Mucosa of stomach (tissue), 1 donor: Measurements from ENCODE around the gene SLC17A2.
"Not testable (repeated sequence)": the region's sequence is repeated elsewhere in the genome, so short reads cannot be mapped to it uniquely, and the experiment has no call there.

Experiments used
- H3K27me3 ChIP-seq: one replicate; pipeline ENCODE4 v1.7.0; 2013; ENCODE audit warnings: mild to moderate bottlenecking, low read length; ENCODE audit not compliant: control insufficient read depth, insufficient read depth
- H3K36me3 ChIP-seq: one replicate; pipeline ENCODE4 v1.7.0; 2013; ENCODE audit warnings: low read length; ENCODE audit not compliant: control insufficient read depth, insufficient read depth
- H3K4me1 ChIP-seq: one replicate; pipeline ENCODE4 v1.7.0; 2013; ENCODE audit warnings: mild to moderate bottlenecking, low read length; ENCODE audit not compliant: control insufficient read depth, insufficient read depth
- H3K4me3 ChIP-seq: one replicate; pipeline ENCODE4 v1.7.0; 2013; ENCODE audit warnings: low read length
- H3K9ac ChIP-seq: one replicate; pipeline ENCODE4 v1.7.0; 2013; ENCODE audit warnings: mild to moderate bottlenecking, low read length, moderate library complexity
- H3K9me3 ChIP-seq: one replicate; pipeline ENCODE4 v1.7.0; 2013; ENCODE audit warnings: mild to moderate bottlenecking, low read length, moderate library complexity; ENCODE audit not compliant: control insufficient read depth
- donor health status: Pancreatic carcinoma.

The SLC17A2 gene

GRCh38 chr6:25929785-25930184 is 706 bp downstream of the SLC17A2 start:
- H3K36me3 ChIP-seq, H3K4me1 ChIP-seq, H3K9me3 ChIP-seq, H3K9ac ChIP-seq, H3K4me3 ChIP-seq: not testable (repeated sequence)
- H3K27me3 ChIP-seq = peaks cover 32% of the 10 kb centered on the region

- Histone ChIP-seq H3K4me3 (no peak overlapping the region), H3K4me1 (no peaks in the 10 kb centered on the region), H3K27me3 (peaks cover 29% of the 10 kb centered on the region), H3K36me3 (no peaks in the 10 kb centered on the region), H3K9me3 (no peaks in the 10 kb centered on the region), H3K9ac (no peak overlapping the region)
These were observed 1.7 kb downstream of the SLC17A2 start for GRCh38 chr6:25928562-25929324.

GRCh38 chr6:25927756-25928216 is 2.7 kb downstream of the SLC17A2 start:
- no peaks in the 10 kb centered on the region for H3K36me3 ChIP-seq

GRCh38 chr6:25927178-25927577 is 3.3 kb downstream of the SLC17A2 start:
- no peak overlapping the region for H3K9ac ChIP-seq
- peaks cover 24% of the 10 kb centered on the region for H3K27me3 ChIP-seq
- no peaks in the 10 kb centered on the region for H3K9me3 ChIP-seq
- no peaks in the 10 kb centered on the region for H3K36me3 ChIP-seq
- H3K4me3 ChIP-seq = no peak overlapping the region
- no peaks in the 10 kb centered on the region for H3K4me1 ChIP-seq

More at GRCh38 chr6:25927756-25928216, 2.7 kb downstream of the SLC17A2 start:
- Histone ChIP-seq H3K9ac (no peak overlapping the region), H3K4me1 (no peaks in the 10 kb centered on the region), H3K27me3 (peaks cover 27% of the 10 kb centered on the region), H3K4me3 (no peak overlapping the region), H3K9me3 (no peaks in the 10 kb centered on the region)

GRCh38 chr6:25925876-25926275 is 4.6 kb downstream of the SLC17A2 start:
- H3K4me1 ChIP-seq = no peaks in the 10 kb centered on the region
- H3K27me3 ChIP-seq = peaks cover 24% of the 10 kb centered on the region
- no peaks in the 10 kb centered on the region for H3K9me3 ChIP-seq
- H3K9ac ChIP-seq = no peak overlapping the region
- no peaks in the 10 kb centered on the region for H3K36me3 ChIP-seq
- H3K4me3 ChIP-seq = no peak overlapping the region

GRCh38 chr6:25922301-25922700 is 8.2 kb downstream of the SLC17A2 start:
- Histone ChIP-seq H3K4me1 (no peaks in the 10 kb centered on the region), H3K4me3 (no peak overlapping the region), H3K9me3 (no peaks in the 10 kb centered on the region), H3K9ac (no peak overlapping the region), H3K36me3 (no peaks in the 10 kb centered on the region), H3K27me3 (peaks cover 7% of the 10 kb centered on the region)

GRCh38 chr6:25921525-25922203 is 8.8 kb downstream of the SLC17A2 start:
- Histone ChIP-seq H3K36me3 (no peaks in the 10 kb centered on the region), H3K4me3 (no peak overlapping the region), H3K9me3 (no peaks in the 10 kb centered on the region), H3K9ac (no peak overlapping the region), H3K4me1 (no peaks in the 10 kb centered on the region), H3K27me3 (peaks cover 7% of the 10 kb centered on the region)

GRCh38 chr6:25919657-25920056 is 10.8 kb downstream of the SLC17A2 start:
- Histone ChIP-seq H3K9me3 (no peaks in the 10 kb centered on the region), H3K4me1 (no peaks in the 10 kb centered on the region), H3K27me3 (peaks cover 3% of the 10 kb centered on the region), H3K4me3 (no peak overlapping the region), H3K9ac (no peak overlapping the region), H3K36me3 (no peaks in the 10 kb centered on the region)

GRCh38 chr6:25918083-25918683 is 12.3 kb downstream of the SLC17A2 start:
- no peaks in the 10 kb centered on the region for H3K36me3 ChIP-seq
- no peak overlapping the region for H3K9ac ChIP-seq

GRCh38 chr6:25916789-25917490 is 13.6 kb downstream of the SLC17A2 start:
- Histone ChIP-seq H3K9me3 (no peaks in the 10 kb centered on the region), H3K36me3 (no peaks in the 10 kb centered on the region), H3K4me3 (no peak overlapping the region)

More at GRCh38 chr6:25918083-25918683, 12.3 kb downstream of the SLC17A2 start:
- no peak overlapping the region for H3K4me3 ChIP-seq
- H3K4me1 ChIP-seq = no peaks in the 10 kb centered on the region
- no peaks in the 10 kb centered on the region for H3K27me3 ChIP-seq
- no peaks in the 10 kb centered on the region for H3K9me3 ChIP-seq

GRCh38 chr6:25916330-25916729 is 14.2 kb downstream of the SLC17A2 start:
- Histone ChIP-seq H3K9me3 (no peaks in the 10 kb centered on the region), H3K4me3 (no peak overlapping the region), H3K4me1 (no peaks in the 10 kb centered on the region), H3K36me3 (no peaks in the 10 kb centered on the region), H3K9ac (no peak overlapping the region), H3K27me3 (no peaks in the 10 kb centered on the region)

More at GRCh38 chr6:25916789-25917490, 13.6 kb downstream of the SLC17A2 start:
- no peaks in the 10 kb centered on the region for H3K4me1 ChIP-seq
- no peaks in the 10 kb centered on the region for H3K27me3 ChIP-seq
- no peak overlapping the region for H3K9ac ChIP-seq
